HUES48 (cell line): ENCODE data around the gene LARP1.

Experiments used
- H3K27ac ChIP-seq: one replicate; pipeline ENCODE4 v1.7.0; 2013; ENCODE audit warnings: low read depth, low read length, inconsistent platforms
- H3K27me3 ChIP-seq: 2 replicates; pipeline ENCODE4 v1.6.1; 2013; ENCODE audit warnings: mild to moderate bottlenecking, low read length; ENCODE audit not compliant: control insufficient read depth, insufficient read depth
- H3K36me3 ChIP-seq: 2 replicates; pipeline ENCODE4 v1.6.1; 2013; ENCODE audit warnings: low read length; ENCODE audit not compliant: control insufficient read depth, insufficient read depth
- H3K4me1 ChIP-seq: 2 replicates; pipeline ENCODE4 v1.6.1; 2013; ENCODE audit warnings: mild to moderate bottlenecking, low read length; ENCODE audit not compliant: control insufficient read depth, insufficient read depth
- H3K4me3 ChIP-seq: 2 replicates; pipeline ENCODE4 v1.5.1; 2013; ENCODE audit warnings: mild to moderate bottlenecking, low read depth, low read length
- H3K9ac ChIP-seq: 2 replicates; pipeline ENCODE4 v1.6.1; 2013; ENCODE audit warnings: mild to moderate bottlenecking, low read depth, low read length, moderate library complexity
- H3K9me3 ChIP-seq: 2 replicates; pipeline ENCODE4 v1.6.1; 2013; ENCODE audit warnings: low read length; ENCODE audit not compliant: control insufficient read depth, insufficient read depth

LARP1 gene

DNA sequence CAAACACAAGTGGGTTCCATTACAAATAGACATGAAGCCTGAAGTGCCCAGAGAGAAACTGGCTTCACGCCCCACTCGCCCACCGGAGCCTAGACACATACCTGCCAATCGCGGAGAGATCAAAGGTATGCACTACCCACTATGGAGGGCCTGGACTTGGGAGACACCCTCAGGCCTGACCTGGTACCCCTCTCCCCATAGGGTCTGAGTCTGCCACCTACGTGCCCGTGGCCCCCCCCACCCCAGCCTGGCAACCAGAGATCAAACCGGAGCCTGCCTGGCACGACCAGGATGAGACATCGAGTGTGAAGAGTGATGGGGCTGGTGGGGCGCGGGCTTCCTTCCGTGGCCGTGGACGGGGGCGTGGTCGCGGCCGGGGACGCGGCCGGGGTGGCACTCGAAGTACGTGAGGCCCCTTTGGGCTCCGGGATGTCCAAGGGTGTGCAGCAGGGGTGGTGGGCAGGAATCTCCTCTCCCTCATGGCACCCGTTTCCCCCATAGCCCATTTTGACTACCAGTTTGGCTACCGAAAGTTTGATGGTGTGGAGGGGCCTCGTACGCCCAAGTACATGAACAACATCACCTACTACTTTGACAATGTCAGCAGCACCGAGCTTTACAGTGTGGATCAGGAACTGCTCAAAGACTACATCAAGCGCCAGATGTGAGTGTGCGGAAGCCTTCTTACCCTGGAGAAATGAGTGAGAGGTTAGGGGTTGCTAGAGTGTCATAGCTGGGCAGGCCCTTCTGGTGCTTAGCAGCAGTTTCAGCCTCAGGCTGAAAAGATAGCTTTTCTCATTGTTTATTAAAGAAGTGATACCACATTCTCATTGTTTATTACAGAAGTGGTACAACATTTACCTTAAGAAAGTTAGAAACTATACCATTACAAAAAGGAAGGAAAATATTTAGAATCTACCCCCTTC, 38.7 kb downstream of the LARP1 start:
- Histone ChIP-seq H3K9me3 (no peaks in the 10 kb centered on the region), H3K27me3 (no peaks in the 10 kb centered on the region), H3K36me3 (peaks cover 85% of the 10 kb centered on the region), H3K4me1 (no peaks in the 10 kb centered on the region), H3K27ac (no peak overlapping the region), H3K9ac (no peak overlapping the region), H3K4me3 (no peak overlapping the region)

DNA sequence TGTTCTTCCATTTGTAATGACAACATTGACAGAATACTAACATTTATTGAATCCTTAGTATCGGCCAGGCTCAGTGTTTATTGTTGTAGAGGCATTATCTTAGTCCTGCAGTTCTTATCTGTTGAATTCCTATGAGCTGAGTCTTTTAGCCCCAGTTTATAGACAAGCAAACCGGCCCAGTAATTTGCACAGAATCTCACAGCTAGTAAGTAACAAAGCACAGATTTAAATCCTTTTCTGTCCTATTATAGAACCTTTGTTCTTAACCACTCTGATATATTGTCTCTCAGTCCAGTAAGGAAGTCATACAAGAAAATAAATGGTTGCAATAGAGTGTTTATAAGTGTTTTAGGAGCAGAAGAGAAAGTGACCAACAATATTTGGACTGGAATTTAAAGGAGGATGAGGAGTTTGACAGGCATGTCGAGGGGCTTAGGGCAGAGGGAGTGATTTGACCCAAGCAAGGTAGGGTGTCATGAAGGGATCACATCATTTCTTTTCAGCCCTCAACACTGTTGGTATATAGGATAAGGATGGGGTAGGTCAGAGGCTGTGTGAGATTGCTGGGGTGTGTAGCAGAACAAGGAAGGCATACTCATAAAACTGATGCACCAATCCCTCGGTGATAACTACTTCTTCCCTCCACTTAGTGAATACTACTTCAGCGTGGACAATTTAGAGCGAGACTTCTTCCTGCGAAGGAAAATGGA, 39.5 kb downstream of the LARP1 start:
- Histone ChIP-seq H3K4me1 (no peaks in the 10 kb centered on the region), H3K9ac (no peak overlapping the region), H3K9me3 (no peaks in the 10 kb centered on the region), H3K4me3 (no peak overlapping the region), H3K36me3 (peaks cover 91% of the 10 kb centered on the region), H3K27ac (no peak overlapping the region), H3K27me3 (no peaks in the 10 kb centered on the region)

DNA sequence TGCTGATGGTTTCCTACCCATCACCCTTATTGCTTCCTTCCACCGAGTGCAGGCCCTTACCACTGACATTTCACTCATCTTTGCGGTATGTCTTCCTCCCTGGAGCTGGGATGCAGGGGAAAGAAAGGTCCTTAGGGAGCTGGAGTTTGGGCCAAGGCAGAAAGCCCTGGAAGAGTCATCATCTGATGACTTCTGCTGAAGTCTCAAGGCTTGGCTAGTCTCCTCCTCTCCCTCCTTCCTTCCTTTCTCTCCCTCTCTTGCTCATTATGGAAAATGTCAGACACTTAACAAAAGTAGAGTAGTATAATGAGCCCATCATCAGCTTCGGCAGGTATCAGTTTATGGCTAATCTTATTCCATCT, 40.0 kb downstream of the LARP1 start:
- Histone ChIP-seq H3K36me3 (peaks cover 91% of the 10 kb centered on the region), H3K27ac (peak overlapping the region; percentile 0), H3K27me3 (no peaks in the 10 kb centered on the region), H3K9ac (no peak overlapping the region), H3K4me3 (no peak overlapping the region), H3K9me3 (no peaks in the 10 kb centered on the region), H3K4me1 (no peaks in the 10 kb centered on the region)

DNA sequence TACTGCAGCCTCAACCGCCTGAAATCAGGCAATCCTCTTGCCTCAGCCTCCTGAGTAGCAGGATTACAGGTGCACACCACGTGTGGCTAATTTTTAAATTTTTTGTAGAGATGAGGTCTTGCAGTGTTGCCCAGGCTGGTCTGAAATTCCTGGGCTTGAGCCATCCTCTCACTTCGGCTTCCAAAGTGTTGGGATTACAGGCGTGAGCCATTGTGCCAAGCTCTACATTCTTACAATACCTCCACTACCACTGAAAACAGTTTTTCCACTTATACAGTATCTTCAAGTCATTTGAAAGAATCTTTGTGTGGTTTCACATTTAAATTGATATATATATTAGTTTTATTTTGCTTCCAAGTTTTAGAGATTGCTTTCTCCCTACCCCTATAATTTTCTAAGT, 42.6 kb downstream of the LARP1 start:
- peaks cover 93% of the 10 kb centered on the region for H3K36me3 ChIP-seq
- H3K27ac ChIP-seq = no peak overlapping the region
- no peaks in the 10 kb centered on the region for H3K4me1 ChIP-seq
- H3K9me3 ChIP-seq = no peaks in the 10 kb centered on the region
- H3K4me3 ChIP-seq = no peak overlapping the region
- no peak overlapping the region for H3K9ac ChIP-seq
- H3K27me3 ChIP-seq = no peaks in the 10 kb centered on the region

DNA sequence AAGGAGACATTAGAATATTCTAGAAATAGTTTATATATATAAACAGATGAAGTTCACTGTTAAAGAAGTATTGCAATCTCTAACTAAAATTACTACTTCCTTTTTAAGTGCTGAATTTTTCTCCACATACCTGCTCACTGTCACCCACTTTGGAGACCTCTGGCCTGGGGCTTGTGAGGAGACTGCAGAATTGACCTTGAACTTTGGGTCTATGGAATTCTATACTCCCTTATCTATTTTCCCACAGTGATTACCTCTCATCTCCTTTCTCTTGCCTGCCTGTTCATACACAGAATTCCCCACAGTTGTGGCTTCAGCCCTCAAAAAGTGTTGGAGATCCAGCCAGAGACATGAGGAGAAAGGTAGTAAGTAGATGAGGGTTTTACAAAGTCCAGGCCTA, 45.4 kb downstream of the LARP1 start:
- Histone ChIP-seq H3K9ac (no peak overlapping the region), H3K27ac (no peak overlapping the region), H3K36me3 (peaks cover 93% of the 10 kb centered on the region), H3K4me1 (no peaks in the 10 kb centered on the region), H3K27me3 (no peaks in the 10 kb centered on the region), H3K4me3 (no peak overlapping the region), H3K9me3 (no peaks in the 10 kb centered on the region)

DNA sequence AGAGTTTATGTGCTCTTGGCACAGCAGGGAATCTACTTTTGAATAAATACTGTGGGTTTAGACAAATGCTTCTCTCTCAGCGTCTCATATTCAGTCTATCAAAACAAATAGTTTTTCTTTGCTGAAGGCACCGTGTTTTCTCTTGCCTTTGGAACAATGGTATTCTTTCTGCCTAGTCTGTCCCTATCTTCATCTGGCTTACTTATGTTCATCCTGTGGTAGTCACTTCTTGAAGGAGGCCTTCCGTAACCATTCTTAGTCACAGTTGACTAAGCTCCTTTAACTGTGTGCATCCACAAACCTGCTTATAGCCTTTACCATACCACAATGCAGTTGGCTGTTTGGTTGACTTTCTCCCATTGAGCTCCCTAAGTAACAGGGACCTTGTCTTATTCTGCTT, 45.9 kb downstream of the LARP1 start:
- H3K9me3 ChIP-seq = no peaks in the 10 kb centered on the region
- H3K36me3 ChIP-seq = peaks cover 97% of the 10 kb centered on the region
- H3K4me3 ChIP-seq = no peak overlapping the region
- H3K27me3 ChIP-seq = no peaks in the 10 kb centered on the region
- no peaks in the 10 kb centered on the region for H3K4me1 ChIP-seq
- no peak overlapping the region for H3K27ac ChIP-seq
- no peak overlapping the region for H3K9ac ChIP-seq

DNA sequence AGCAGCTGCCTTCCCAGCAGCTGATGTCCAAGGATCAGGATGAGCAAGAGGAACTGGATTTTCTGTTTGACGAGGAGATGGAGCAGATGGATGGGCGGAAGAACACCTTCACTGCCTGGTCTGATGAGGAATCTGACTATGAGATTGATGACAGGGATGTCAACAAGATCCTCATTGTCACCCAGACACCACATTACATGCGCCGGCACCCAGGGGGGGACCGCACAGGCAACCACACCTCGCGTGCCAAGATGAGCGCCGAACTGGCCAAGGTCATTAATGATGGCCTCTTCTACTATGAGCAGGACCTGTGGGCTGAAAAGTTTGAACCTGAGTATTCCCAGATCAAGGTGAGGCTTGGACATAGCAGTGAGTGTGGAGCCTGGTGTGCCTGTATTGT, 46.9 kb downstream of the LARP1 start:
- Histone ChIP-seq H3K27me3 (no peaks in the 10 kb centered on the region), H3K4me1 (no peaks in the 10 kb centered on the region), H3K36me3 (peaks cover 97% of the 10 kb centered on the region), H3K9ac (no peak overlapping the region), H3K27ac (no peak overlapping the region), H3K9me3 (no peaks in the 10 kb centered on the region), H3K4me3 (no peak overlapping the region)

DNA sequence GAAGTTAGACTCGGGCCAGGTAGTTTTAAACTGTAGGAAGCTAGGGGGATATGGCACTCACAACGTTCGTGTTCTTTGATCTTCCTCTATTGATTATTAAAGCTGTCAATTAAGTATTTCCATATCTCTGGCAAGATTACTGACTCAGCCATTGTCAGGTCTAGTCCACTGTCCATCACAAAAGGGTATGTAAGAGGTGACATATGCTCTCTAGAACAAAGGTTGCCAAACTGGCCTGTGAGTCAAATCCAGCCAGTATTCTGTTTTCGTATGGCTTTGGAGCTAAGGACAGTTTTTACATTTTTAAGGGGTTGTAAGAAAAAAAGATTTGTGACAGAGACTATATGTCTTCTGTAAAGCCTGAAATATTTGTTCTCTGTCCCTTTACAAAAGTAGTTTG, 51.0 kb downstream of the LARP1 start:
- Histone ChIP-seq H3K27ac (no peak overlapping the region), H3K9ac (no peak overlapping the region), H3K9me3 (no peaks in the 10 kb centered on the region), H3K36me3 (peaks cover 97% of the 10 kb centered on the region), H3K4me3 (no peak overlapping the region), H3K27me3 (no peaks in the 10 kb centered on the region), H3K4me1 (no peaks in the 10 kb centered on the region)

DNA sequence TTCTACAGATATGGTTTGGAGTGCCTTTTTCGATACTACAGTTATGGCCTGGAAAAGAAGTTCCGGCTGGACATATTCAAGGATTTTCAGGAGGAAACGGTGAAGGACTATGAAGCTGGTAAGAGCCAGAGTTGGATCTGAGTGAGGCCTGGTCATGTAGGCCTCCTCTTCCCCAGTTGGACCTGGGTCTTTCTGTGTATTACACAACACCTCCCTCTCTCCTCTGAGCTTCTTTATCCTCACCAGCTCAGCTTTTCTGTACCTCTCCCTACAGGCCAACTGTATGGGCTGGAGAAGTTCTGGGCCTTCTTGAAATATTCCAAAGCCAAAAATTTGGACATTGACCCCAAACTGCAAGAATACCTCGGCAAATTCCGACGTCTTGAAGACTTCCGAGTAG, 56.1 kb downstream of the LARP1 start:
- Histone ChIP-seq H3K27ac (no peak overlapping the region), H3K4me1 (no peaks in the 10 kb centered on the region), H3K36me3 (peaks cover 95% of the 10 kb centered on the region), H3K9me3 (no peaks in the 10 kb centered on the region), H3K27me3 (no peaks in the 10 kb centered on the region), H3K9ac (no peak overlapping the region), H3K4me3 (no peak overlapping the region)

DNA sequence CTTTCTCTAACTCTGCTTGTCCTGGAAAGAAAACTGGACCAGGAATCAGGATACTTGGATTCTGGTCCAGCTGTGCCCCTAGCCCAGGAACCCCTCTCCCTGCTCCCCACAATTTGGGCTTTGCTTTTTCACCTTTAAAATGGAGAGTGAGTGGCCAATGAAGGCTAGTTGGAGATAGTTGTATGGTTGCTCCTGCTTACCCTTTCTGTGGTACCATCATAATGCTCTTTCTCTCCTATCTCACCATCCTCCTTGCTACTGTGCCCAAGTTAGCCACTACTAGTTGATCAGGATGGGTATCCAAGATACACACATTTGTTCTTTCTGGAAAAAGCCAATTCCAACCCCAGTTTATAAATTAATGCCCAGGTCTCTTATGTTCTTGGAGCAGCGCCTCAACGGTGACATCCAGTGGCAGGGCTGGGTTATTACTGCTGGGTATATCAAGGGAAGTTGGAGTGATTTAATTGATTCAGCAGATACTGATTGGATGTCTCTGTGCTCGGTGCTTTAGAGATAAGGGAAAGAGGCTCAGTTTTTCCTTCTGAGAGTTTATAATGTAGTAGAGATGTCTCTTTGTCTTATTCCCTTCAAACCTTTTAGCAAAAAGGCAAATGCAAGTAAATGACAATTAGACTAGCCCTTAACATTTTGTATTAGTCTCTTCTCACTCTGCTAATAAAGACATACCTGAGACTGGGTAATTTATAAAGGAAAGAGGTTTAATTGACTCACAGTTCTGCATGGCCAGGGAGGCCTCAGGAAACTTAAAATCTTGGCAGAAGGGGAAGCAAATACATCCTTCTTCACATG, 56.7 kb downstream of the LARP1 start:
- Histone ChIP-seq H3K36me3 (peaks cover 95% of the 10 kb centered on the region), H3K9me3 (no peaks in the 10 kb centered on the region), H3K4me3 (no peak overlapping the region), H3K27me3 (no peaks in the 10 kb centered on the region), H3K27ac (no peak overlapping the region), H3K4me1 (no peaks in the 10 kb centered on the region), H3K9ac (no peak overlapping the region)

DNA sequence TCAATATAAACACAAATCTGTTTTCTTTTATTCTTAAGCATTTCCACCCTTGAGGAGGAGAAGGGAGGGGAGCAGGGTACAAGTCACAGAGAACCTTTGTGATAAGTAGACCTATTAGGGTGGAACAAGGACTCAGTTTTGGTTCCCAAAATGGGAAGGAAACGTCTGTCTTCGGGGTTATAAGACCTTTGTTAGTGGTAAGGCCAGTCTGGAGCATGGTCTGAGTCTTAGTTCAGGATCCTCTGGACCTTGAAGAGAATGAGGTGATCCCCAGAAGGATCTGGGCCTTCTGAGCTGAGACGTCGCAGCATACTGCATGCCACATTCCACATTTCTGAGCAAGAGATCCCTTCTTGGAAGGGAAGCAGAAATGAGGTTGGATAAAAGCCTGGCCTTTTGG, 58.0 kb downstream of the LARP1 start:
- Histone ChIP-seq H3K27me3 (no peaks in the 10 kb centered on the region), H3K27ac (no peak overlapping the region), H3K9ac (no peak overlapping the region)

More for the DNA sequence above, 58.0 kb downstream of the LARP1 start:
- no peaks in the 10 kb centered on the region for H3K4me1 ChIP-seq
- H3K4me3 ChIP-seq = no peak overlapping the region
- peaks cover 95% of the 10 kb centered on the region for H3K36me3 ChIP-seq
- no peaks in the 10 kb centered on the region for H3K9me3 ChIP-seq
